SHP77 treated with DMSO at 0.1 percent for 48 hours (cell line): Measurements from ENCODE around the gene DAB2IP.

Source experiments
- DNase-seq: peaks from one replicate; lab custom pipeline; 2025; lab: John Stamatoyannopoulos, UW

The DAB2IP gene

GRCh38 chr9:121703014-121703734 is 51.7 kb downstream of the DAB2IP start:
- no peak for DNase-seq

- no peak for DNase-seq
These were observed 52.8 kb downstream of the DAB2IP start for GRCh38 chr9:121704281-121704680.

- no peak for DNase-seq
These were observed 54.8 kb downstream of the DAB2IP start for GRCh38 chr9:121706149-121706750.

- no peak for DNase-seq
These were observed 56.3 kb downstream of the DAB2IP start for GRCh38 chr9:121707477-121708424.

- DNase-seq: no peak
These were observed 57.5 kb downstream of the DAB2IP start for GRCh38 chr9:121708768-121709488.

GRCh38 chr9:121709798-121710197 is 58.4 kb downstream of the DAB2IP start:
- DNase-seq: no peak

- DNase-seq: no peak
These were observed 59.8 kb downstream of the DAB2IP start for GRCh38 chr9:121711281-121711680.

GRCh38 chr9:121711797-121712196 is 60.4 kb downstream of the DAB2IP start:
- DNase-seq: no peak

GRCh38 chr9:121713400-121714070 is 62.1 kb downstream of the DAB2IP start:
- DNase-seq: no peak

GRCh38 chr9:121714075-121714705 is 62.8 kb downstream of the DAB2IP start:
- DNase-seq: no peak

- no peak for DNase-seq
These were observed 63.4 kb downstream of the DAB2IP start for GRCh38 chr9:121714873-121715272.

GRCh38 chr9:121717141-121717991 is 65.9 kb downstream of the DAB2IP start:
- DNase-seq: no peak

- no peak for DNase-seq
These were observed 66.7 kb downstream of the DAB2IP start for GRCh38 chr9:121718084-121718483.

GRCh38 chr9:121718501-121718900 is 67.1 kb downstream of the DAB2IP start:
- DNase-seq: no peak

GRCh38 chr9:121720311-121721057 is 69.0 kb downstream of the DAB2IP start:
- no peak for DNase-seq

- no peak for DNase-seq
These were observed 69.6 kb downstream of the DAB2IP start for GRCh38 chr9:121721058-121721350.

- DNase-seq: no peak
These were observed 70.3 kb downstream of the DAB2IP start for GRCh38 chr9:121721770-121722169.

- no peak for DNase-seq
These were observed 73.8 kb downstream of the DAB2IP start for GRCh38 chr9:121725008-121725775.
